GM18868 (cell line): ENCODE results near the gene FGFR4.

Source experiments
- ATAC-seq: cut with Tn5 transposase; IDR thresholded peaks from one replicate; pipeline ENCODE4 v1.9.1; 2021; ENCODE audit warnings: mild to moderate bottlenecking, moderate library complexity; ENCODE audit not compliant: unreplicated experiment

The FGFR4 gene

GRCh38 chr5:177099422-177100093 is 12.8 kb downstream of the FGFR4 start:
- no peak for ATAC-seq

GRCh38 chr5:177100714-177101121 is 14.0 kb downstream of the FGFR4 start:
- ATAC-seq, result no peak

- ATAC-seq, result no peak
Observed at GRCh38 chr5:177103523-177104253, 17.0 kb downstream of the FGFR4 start.

DNA sequence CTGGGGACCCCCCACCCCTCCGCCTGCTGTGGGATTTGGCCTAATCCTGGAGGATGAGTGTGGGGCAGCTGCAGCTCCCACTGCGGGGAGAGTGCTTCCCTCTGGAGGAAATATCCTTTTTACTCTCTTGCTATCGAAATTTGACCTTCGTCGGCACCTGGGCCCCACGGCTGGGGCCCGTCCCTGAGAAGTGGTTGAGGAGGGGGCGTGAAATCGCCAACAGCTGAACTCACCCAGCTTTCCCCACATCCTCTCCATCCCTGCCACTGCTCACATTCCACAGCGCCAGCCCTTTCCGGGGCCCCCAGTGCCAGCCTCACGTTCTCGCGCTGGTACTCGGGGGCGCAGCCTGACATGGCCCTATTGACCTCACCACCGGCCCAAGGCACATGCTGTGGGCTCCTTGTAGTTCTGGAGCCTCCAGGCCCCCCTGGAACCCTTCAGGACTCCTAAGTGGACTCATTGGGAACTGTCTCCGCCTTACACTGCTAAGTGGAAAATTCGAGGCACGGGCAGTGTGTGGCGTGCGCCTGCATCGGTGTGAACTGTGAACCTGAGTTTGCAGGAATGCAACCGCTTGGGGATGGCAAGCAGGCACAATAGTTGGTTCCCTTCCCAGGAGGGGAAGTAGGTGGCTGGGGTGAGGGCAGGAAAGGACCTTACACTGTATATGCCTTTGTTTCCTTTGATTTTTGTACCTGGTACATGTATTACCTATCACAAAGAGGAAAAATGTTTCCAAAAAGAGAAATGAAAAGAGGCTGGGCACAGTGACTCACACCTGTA is 19.2 kb downstream of the FGFR4 start:
- ATAC-seq, result no peak

GRCh38 chr5:177107159-177107558 is 20.4 kb downstream of the FGFR4 start:
- no peak for ATAC-seq

DNA sequence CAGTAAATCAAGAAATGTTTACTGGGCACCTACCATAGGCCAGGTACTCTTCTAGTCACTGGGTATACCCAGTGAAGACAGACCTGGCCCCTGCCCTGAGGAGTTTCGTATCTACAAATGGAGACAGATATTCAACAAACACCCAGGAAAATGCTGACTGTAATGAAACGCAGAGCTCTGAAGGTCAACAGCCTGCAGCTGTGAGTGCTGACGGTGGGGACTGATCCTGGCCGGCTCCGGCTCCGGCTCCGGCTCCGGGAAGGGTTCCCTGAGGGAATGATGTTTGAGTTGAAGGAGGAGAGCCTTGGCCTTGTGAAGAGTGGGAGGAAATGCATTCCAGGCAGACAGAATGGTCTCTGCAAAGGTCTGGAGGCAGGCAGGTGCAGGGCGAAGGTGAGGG is 23.1 kb downstream of the FGFR4 start:
- no peak for ATAC-seq

GRCh38 chr5:177111720-177112394 is 25.1 kb downstream of the FGFR4 start:
- ATAC-seq, result peak; percentile 45

DNA sequence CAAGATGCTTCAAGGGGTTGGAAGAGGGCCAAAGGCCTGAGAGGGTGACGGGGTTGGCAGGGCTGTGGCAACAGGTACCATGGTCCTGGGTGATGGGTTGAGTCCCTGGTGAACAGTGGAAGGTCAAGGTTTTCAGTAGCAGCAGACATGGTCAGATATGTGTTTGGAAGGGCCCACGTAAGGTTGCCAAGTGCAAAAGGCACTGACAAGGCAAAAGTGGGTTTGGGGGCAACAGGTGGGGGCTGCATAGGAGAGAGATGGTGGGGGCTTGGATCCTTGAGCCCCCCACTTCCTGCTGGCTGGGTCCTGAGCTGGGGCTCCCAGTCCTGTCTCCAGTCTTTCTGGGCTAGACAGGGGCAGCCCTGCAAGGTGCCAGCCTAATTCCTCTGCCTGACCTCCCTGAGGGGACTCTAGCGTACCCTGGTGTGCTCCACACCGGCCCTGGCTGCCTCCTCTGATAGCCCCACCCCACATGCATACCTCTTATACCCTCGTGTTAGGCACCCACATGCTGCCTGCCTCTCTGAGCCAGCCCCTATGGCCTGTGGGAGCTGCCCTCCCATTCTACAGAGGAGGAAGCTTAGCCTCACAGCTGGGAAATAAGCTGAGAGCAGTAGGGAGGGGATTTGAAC is 26.0 kb downstream of the FGFR4 start:
- no peak for ATAC-seq

- ATAC-seq, result no peak
Observed at GRCh38 chr5:177113566-177114424, 27.1 kb downstream of the FGFR4 start.

- no peak for ATAC-seq
Observed at GRCh38 chr5:177116631-177117373, 30.1 kb downstream of the FGFR4 start.

DNA sequence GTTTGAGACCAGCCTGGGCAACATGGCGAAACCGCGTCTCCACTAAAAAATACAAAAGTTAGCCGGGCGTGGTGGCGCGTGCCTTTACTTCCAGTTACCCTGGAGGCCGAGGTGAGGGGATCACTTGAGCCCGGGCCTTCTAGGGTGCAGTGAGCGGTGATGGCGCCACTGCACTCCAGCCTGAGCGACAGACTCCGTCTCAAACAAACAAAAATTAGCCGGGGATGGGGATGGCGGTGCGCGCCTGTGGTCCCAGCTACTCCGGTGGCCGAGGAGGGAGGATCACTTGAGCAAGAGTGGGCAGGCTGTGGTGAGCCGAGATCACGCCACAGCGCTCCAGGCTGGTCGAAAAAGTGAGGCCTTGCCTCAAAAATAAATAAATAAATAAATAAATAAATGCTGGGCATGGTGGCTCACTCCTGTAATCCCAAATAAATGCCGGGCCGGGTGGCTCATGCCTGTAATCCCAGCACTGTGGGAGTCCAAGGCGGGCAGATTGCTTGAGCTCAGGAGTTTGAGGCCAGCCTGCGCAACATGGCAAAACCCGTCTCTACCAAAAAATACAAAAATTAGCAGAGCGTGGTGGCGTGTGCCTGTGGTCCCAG is 30.8 kb downstream of the FGFR4 start:
- ATAC-seq, result no peak

- no peak for ATAC-seq
Observed at GRCh38 chr5:177122566-177122965, 35.9 kb downstream of the FGFR4 start.

DNA sequence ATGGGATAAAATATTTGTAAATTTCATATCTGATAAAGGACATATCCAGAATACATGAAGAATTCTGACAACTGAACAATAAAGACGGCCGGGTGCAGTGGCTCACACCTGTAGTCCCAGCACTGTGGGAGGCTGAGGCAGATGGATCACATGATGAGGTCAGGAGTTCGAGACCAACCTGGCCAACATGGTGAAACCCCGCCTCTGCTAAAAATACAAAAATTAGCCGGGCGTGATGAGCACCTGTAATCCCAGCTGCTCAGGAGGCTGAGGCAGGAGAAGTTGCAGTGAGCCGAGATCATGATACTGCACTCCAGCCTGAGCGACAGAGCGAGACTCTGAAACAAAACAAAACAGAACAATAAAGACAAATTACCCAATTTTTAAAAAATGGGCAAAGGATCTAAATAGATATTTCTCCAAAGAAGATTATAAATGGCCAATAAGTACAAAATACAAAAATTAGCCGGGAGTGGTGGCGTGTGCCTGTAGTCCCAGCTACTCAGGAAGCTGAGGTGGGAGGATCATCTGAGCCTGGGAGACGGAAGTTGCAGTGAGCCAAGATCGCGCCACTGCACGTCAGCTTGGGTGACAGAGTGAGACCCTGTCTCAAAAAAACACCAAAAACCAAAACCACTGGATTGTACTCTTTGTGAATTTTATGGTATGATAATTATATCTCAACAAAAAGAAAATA is 37.2 kb downstream of the FGFR4 start:
- ATAC-seq, result peak; percentile 46

GRCh38 chr5:177124486-177124991 is 37.8 kb downstream of the FGFR4 start:
- peak; percentile 56 for ATAC-seq

GRCh38 chr5:177126771-177127170 is 40.1 kb downstream of the FGFR4 start:
- no peak for ATAC-seq

DNA sequence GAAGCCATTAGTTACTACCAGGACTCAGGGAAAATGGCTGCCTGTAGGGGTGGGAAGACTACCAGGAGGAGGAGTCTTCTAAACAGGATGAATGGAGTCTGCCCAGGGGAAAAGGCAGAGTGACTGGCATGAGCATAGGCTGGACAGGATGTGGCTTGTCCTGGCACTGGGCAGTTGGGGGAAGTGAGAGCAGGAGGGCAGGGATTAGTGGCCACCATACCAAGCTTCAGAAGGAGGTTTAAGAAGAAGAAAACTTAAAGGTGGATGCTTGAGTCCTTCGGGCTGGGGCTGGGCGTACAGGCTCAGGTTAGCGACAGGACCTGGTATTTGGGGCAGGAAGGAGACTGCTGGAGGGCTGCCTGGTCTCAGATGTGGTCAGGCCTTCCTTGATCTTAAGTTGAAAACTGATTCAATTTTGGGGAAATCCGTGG is 41.9 kb downstream of the FGFR4 start:
- no peak for ATAC-seq

DNA sequence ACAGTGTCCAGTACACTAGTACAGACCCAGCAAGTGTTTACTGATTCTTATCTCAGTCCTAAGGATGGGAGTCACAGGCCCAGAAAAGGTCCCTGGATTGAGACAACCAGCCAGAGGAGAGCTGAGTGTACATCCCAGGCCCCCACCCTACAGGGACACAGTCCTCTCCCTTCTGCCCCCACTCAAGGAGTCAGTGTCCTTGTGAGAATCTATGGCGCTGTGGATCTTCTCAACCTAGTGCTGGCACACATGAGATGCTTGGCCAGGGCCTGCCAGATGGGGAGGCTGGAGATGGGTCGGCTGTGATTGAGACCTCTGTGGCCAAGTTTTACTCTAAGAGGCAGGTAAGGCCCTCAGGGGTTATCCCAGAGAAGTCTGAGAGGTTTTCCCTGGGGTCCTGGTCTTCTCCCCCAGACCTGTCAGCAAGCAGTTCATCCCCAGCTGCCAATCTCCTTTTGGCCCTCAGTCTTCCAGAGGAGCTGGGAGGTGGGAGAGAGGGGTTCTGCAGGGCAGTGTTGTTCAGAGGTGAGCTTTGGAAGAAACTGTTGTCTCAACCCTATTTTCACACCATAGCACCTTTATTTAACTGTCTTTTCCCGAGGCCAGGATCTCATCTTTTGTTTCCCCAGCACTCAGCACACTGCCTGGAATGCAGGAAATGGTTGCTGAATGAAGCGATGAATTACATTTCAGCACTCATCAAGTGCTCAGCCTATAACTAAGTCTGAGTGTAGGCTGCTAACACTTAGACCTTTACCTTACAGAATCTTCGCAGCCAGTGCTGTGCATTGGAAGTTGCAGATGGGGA is 43.7 kb downstream of the FGFR4 start:
- ATAC-seq, result no peak
